BLaER1 treated with 17β-estradiol and CSF1 and Interleukin-3, amounts not matched to agents 10 nM and 100 nM (cell line): ENCODE measurements around the gene FDXACB1.
"Not testable (repeated sequence)": the region's sequence is repeated elsewhere in the genome, so short reads cannot be mapped to it uniquely, and the experiment has no call there.

Experiments used
- H3K27ac ChIP-seq, 11 experiments: shearing (Covaris generic); formaldehyde crosslinking; 2 replicates each; pipeline ENCODE4 v1.8.1; 2022
- H3K27me3 ChIP-seq, 11 experiments: shearing (Covaris generic); formaldehyde crosslinking; 2 replicates each; pipeline ENCODE4 v1.8.1; 2022
- H3K36me3 ChIP-seq, 11 experiments: shearing (Covaris generic); formaldehyde crosslinking; 2 replicates each; pipeline ENCODE4 v1.8.1; 2022
- H3K4me1 ChIP-seq, 10 experiments: shearing (Covaris generic); formaldehyde crosslinking; 2 replicates each; pipeline ENCODE4 v1.8.1; 2022
- H3K4me2 ChIP-seq, 11 experiments: shearing (Covaris generic); formaldehyde crosslinking; 2 replicates each; pipeline ENCODE4 v1.8.1; 2022
- H3K4me3 ChIP-seq, 10 experiments: shearing (Covaris generic); formaldehyde crosslinking; 2 replicates each; pipeline ENCODE4 v1.8.1; 2022
- H3K9ac ChIP-seq, 11 experiments: shearing (Covaris generic); formaldehyde crosslinking; 2 replicates each; pipeline ENCODE4 v1.8.1; 2022
- H3K9me3 ChIP-seq, 11 experiments: shearing (Covaris generic); formaldehyde crosslinking; replicated peaks in 1 of 11; 2 replicates each; pipeline ENCODE4 v1.8.1; 2022
- H4K20me1 ChIP-seq, 11 experiments: shearing (Covaris generic); formaldehyde crosslinking; 2 replicates each; pipeline ENCODE4 v1.8.1; 2022
- Cebpa-rat ChIP-seq, 11 experiments: shearing (Covaris generic); IDR thresholded peaks; 2 replicates each; pipeline ENCODE4 v1.8.1; 2022

The FDXACB1 gene

DNA sequence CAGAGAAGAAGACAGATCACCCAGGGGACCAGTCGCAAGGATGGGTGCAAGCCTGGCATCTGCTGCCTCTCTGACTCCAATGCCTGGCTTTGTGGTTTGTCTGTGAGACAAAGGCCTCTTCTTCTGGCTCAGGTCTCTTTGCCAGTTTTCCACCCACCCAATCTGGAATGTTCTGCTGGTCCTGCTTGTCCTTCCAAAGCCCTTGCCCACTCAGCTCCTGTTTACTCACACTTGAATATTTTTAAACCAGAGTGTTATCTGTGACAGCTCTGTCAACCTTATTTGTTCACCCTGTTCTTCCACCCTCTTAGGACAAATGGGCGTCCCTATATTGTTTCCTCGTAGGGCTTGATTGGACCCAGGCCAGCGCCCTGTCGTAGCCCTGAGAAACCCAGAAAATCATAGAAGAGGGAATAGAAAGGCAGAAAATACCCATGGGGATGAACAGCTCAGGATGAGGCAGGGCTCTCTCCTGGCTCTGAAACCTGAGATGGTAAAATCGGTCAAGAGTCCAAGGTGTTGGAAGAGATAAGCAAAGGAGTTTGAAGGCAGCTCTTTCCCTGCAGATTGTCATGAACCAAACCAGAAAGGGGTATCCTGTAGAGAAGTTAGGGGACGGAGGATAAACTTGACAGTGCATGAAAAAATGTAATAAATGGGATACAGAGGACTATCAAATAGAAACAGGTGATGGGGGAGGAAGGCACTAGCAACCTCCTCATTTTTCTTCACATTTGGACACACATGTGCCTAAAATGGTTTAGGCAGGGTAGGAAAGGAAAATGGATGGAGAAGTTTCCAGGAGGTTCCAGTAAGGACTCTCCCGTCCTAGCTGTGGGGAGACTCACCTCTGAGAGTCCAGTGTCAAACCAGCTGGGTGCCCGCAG lies 32.0 kb upstream of the FDXACB1 start:
- no peaks in the 10 kb centered on the region for H3K36me3 ChIP-seq
- TF ChIP-seq Cebpa-rat (IDR thresholded peaks at IDR 0.05), result no peak
- H3K9me3 ChIP-seq, result peaks cover 0 to 9% (median 3%) of the 10 kb centered on the region in 11 experiments; a peak in 15 of 22 replicates
- no peaks in the 10 kb centered on the region for H3K4me1 ChIP-seq
- no peaks in the 10 kb centered on the region for H3K27me3 ChIP-seq
- H3K27ac ChIP-seq, result no peak overlapping the region
- no peak overlapping the region for H3K4me2 ChIP-seq
- no peak overlapping the region for H3K4me3 ChIP-seq
- no peak overlapping the region for H3K9ac ChIP-seq
- H4K20me1 ChIP-seq, result no peaks in the 10 kb centered on the region

DNA sequence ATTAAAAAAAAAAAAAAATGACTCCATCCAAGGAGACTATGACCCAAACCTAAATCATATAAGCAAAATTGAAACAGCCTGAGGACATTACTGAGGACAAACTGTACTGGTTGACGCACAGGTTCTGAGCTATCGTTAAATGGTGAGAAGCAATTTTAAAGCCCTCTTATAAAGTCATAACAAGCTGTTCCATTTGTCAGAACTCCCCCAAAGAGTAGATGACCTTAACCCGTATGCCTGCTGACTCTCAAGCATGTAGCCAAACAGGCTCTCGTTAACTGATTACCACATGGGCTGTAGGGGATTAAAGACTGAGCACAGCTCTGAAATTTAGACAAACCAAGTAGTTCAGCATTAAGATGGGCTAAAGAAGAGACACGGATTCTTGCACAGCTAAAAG lies 30.4 kb upstream of the FDXACB1 start:
- H3K27me3 ChIP-seq, result no peaks in the 10 kb centered on the region
- no peak overlapping the region for H3K9ac ChIP-seq
- no peaks in the 10 kb centered on the region; a peak in 1 of 22 replicates for H3K36me3 ChIP-seq
- H3K27ac ChIP-seq, result no peak overlapping the region
- H3K4me3 ChIP-seq, result no peak overlapping the region
- H4K20me1 ChIP-seq, result no peaks in the 10 kb centered on the region
- no peak overlapping the region for H3K4me2 ChIP-seq
- TF ChIP-seq Cebpa-rat (IDR thresholded peaks at IDR 0.05), result no peak
- H3K9me3 ChIP-seq, result peaks cover 13 to 24% (median 18%) of the 10 kb centered on the region in 11 experiments
- peaks cover 0 to 4% (median 0%) of the 10 kb centered on the region in 10 experiments; a peak in 3 of 20 replicates for H3K4me1 ChIP-seq

GRCh38 chr11:111908639-111909305 lies 29.8 kb upstream of the FDXACB1 start:
- Histone ChIP-seq H3K9me3 (peaks cover 16 to 30% (median 23%) of the 10 kb centered on the region in 11 experiments), H3K4me2 (no peak overlapping the region), H3K36me3 (no peaks in the 10 kb centered on the region; a peak in 1 of 22 replicates), H3K27ac (no peak overlapping the region), H3K27me3 (no peaks in the 10 kb centered on the region), H4K20me1 (no peaks in the 10 kb centered on the region), H3K9ac (no peak overlapping the region), H3K4me3 (no peak overlapping the region), H3K4me1 (peaks cover 0 to 4% (median 0%) of the 10 kb centered on the region in 10 experiments; a peak in 3 of 20 replicates)
- no peak for TF ChIP-seq Cebpa-rat (IDR thresholded peaks at IDR 0.05)

DNA sequence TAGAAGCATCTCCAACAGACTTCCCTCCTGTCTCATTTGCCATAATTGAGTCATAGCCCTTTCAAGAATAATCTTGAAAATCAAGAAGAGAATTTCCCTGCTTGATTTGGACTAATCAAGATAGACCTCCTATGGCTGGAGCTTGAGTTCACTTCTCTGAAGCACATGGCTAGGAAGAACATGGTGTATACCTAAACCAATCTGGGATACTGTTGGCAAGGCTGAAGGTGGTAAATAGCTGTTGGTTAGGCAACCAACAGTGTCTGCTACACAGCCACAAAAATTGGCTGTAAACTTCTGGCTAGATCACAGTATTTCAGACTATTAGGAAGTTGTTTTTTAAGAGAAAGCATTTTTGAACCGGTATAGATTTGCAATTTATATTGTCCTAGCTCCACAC lies 27.7 kb upstream of the FDXACB1 start:
- Histone ChIP-seq H3K4me2 (no peak overlapping the region), H3K36me3 (no peaks in the 10 kb centered on the region; a peak in 1 of 22 replicates), H3K9ac (no peak overlapping the region), H3K27ac (no peak overlapping the region), H4K20me1 (no peaks in the 10 kb centered on the region), H3K4me3 (no peak overlapping the region), H3K27me3 (no peaks in the 10 kb centered on the region), H3K4me1 (peaks cover 0 to 4% (median 0%) of the 10 kb centered on the region in 10 experiments; a peak in 3 of 20 replicates), H3K9me3 (peaks cover 16 to 33% (median 23%) of the 10 kb centered on the region in 11 experiments)
- TF ChIP-seq Cebpa-rat (IDR thresholded peaks at IDR 0.05), result no peak

- no peaks in the 10 kb centered on the region; a peak in 1 of 22 replicates for H3K36me3 ChIP-seq
- H3K9me3 ChIP-seq, result peaks cover 16 to 33% (median 23%) of the 10 kb centered on the region in 11 experiments
- H3K27me3 ChIP-seq, result no peaks in the 10 kb centered on the region
- no peak overlapping the region for H3K4me2 ChIP-seq
- no peak overlapping the region; a peak in 1 of 20 replicates for H3K4me3 ChIP-seq
- no peak overlapping the region for H3K27ac ChIP-seq
- H3K9ac ChIP-seq, result no peak overlapping the region
- TF ChIP-seq Cebpa-rat (IDR thresholded peaks at IDR 0.05), result no peak
- peaks cover 0 to 4% (median 0%) of the 10 kb centered on the region in 10 experiments; a peak in 3 of 20 replicates for H3K4me1 ChIP-seq
- no peaks in the 10 kb centered on the region for H4K20me1 ChIP-seq
These were observed 26.4 kb upstream of the FDXACB1 start for GRCh38 chr11:111905411-111905810.

DNA sequence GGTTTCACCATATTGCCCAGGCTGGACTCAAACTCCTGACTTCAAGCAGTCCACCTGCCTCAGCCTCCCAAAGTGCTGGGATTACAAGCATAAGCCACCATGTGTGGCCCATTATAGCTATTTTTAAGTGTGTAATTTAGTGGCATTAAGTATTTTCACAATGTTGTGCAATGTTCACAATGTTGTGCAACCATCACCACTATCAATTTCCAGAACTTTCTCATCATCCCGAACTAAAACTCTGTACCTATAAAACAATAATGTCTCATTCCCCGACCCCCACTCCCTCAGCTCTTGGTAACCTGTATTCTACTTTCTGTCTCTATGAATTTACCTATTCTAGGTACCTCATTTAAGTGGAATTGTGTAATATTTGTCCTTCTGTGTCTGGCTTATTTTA lies 7.9 kb upstream of the FDXACB1 start:
- Histone ChIP-seq H3K4me1 (peaks cover 0 to 4% (median 0%) of the 10 kb centered on the region in 10 experiments; a peak in 2 of 20 replicates), H3K4me3 (no peak overlapping the region), H3K9me3 (peaks cover 0 to 6% (median 0%) of the 10 kb centered on the region in 11 experiments; a peak in 3 of 22 replicates), H4K20me1 (no peaks in the 10 kb centered on the region), H3K27me3 (no peaks in the 10 kb centered on the region), H3K27ac (no peak overlapping the region), H3K4me2 (no peak overlapping the region), H3K9ac (no peak overlapping the region), H3K36me3 (no peaks in the 10 kb centered on the region)
- peak in 3 of 11 experiments; percentile 11 to 33 (median 33); a peak in 2 of 22 replicates for TF ChIP-seq Cebpa-rat (IDR thresholded peaks at IDR 0.05)

DNA sequence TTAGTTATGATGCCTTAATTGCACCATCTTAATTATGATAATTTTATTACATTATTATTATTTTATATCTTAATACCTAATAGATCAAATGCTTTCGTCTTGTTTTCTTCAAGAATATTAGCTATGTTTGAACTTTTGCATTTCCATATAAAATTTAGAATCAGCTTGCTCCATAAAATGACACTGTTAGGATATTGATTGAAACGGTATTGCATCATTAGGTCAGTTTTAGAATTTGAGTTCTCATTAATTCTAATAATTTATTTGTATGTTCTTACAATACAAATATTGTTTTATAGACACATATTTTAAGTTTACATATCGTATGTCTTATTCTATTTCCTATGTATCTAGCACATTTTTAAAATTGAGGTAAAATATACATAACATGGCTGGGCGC lies 7.1 kb upstream of the FDXACB1 start:
- no peak overlapping the region for H3K27ac ChIP-seq
- no peaks in the 10 kb centered on the region for H3K9me3 ChIP-seq
- no peak overlapping the region for H3K9ac ChIP-seq
- no peaks in the 10 kb centered on the region for H3K36me3 ChIP-seq
- no peak overlapping the region for H3K4me2 ChIP-seq
- TF ChIP-seq Cebpa-rat (IDR thresholded peaks at IDR 0.05), result no peak
- no peaks in the 10 kb centered on the region for H3K27me3 ChIP-seq
- H3K4me1 ChIP-seq, result peaks cover 0 to 9% (median 0%) of the 10 kb centered on the region in 10 experiments; a peak in 2 of 20 replicates
- no peaks in the 10 kb centered on the region for H4K20me1 ChIP-seq
- no peak overlapping the region for H3K4me3 ChIP-seq

DNA sequence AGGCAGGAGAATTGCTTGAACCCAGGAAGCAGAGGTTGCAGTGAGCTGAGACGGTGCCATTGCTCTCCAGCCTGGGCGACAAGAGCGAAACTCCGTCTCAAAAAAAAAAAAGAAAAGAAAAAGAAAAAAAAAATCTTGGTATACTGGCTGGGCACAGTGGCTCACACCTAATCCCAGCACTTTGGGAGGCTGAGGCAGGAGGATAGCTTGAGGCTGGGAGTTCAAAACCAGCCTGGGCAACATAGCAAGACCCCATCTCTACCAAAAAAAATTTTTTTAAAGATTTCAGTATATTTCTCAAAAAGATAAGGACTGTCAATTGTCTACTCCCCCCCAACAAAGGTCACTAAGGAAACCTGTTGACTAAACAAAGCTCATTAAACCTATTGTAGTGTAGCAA lies 6.1 kb upstream of the FDXACB1 start:
- not testable (repeated sequence) for H3K9me3 ChIP-seq, H3K27ac ChIP-seq, H3K4me1 ChIP-seq, H3K36me3 ChIP-seq, H4K20me1 ChIP-seq, H3K27me3 ChIP-seq, H3K4me3 ChIP-seq, H3K9ac ChIP-seq, H3K4me2 ChIP-seq

- H3K9ac ChIP-seq, result no peak overlapping the region
- H3K4me1 ChIP-seq, result peaks cover 8 to 29% (median 16%) of the 10 kb centered on the region in 10 experiments
- no peaks in the 10 kb centered on the region for H3K36me3 ChIP-seq
- no peaks in the 10 kb centered on the region for H4K20me1 ChIP-seq
- H3K9me3 ChIP-seq, result no peaks in the 10 kb centered on the region
- H3K27ac ChIP-seq, result no peak overlapping the region
- no peak overlapping the region for H3K4me3 ChIP-seq
- no peaks in the 10 kb centered on the region for H3K27me3 ChIP-seq
- TF ChIP-seq Cebpa-rat (IDR thresholded peaks at IDR 0.05), result no peak
- peak overlapping the region in 1 of 11 experiments; percentile 13; a peak in 1 of 22 replicates for H3K4me2 ChIP-seq
These were observed 3.2 kb upstream of the FDXACB1 start for GRCh38 chr11:111882202-111882601.
